Activated naive CD4-positive, alpha-beta T cell treated with anti-CD3 and anti-CD28 coated beads, Interleukin-2, amount 50 U/mL, for 72 hours (primary cell): ENCODE results near the gene PTCH1. TPM values are rescaled to one million over a fixed set of nuclear protein-coding genes. Genes with fewer than 3 reads are reported as not detected.

ENCODE experiments used
- ATAC-seq, 2 donors: fragments of 150-1000 bp; cut with Tn5 transposase; 2 replicates each; pipeline ENCODE4 v1.10.0; 2021; ENCODE audit warnings: mild to moderate bottlenecking in 2 of 2, moderate library complexity in 2 of 2
- DNase-seq, 2 donors: peaks; one replicate each; pipeline ENCODE4 v3.0.0; 2021 to 2022; ENCODE audit warnings: low spot score in 2 of 2
- H3K27ac Mint-ChIP-seq, 2 donors: one replicate each; pipeline ENCODE4 v1.8.0; 2022; ENCODE audit warnings: mild to moderate bottlenecking in 2 of 2, mixed read lengths in 2 of 2
- H3K36me3 Mint-ChIP-seq, 2 donors: one replicate each; pipeline ENCODE4 v1.8.0; 2022; ENCODE audit warnings: mixed read lengths in 2 of 2
- H3K9me3 Mint-ChIP-seq, 2 donors: one replicate each; pipeline ENCODE4 v1.8.0; 2022; ENCODE audit warnings: mixed read lengths in 2 of 2
- total RNA-seq, 2 donors: library from RNA; stranded (reverse); gene quantifications; one replicate each; pipeline ENCODE4 v1.2.3, GENCODE V29; 2022

Gene PTCH1
- total RNA-seq, 2 donors from 2014 or later = 2.7 to 7.9 TPM

GRCh38 chr9:95516221-95516733 is 494 bp downstream of the PTCH1 start:
- no peak for DNase-seq
- Mint-ChIP-seq H3K36me3 (peaks cover 10 to 23% of the 10 kb centered on the region in 2 donors), H3K27ac (peak overlapping the region; percentile 43 to 78), H3K9me3 (peaks cover 4 to 8% of the 10 kb centered on the region in 2 donors)
- ATAC-seq = peak; percentile 33 to 52

- no peak overlapping the region for H3K27ac Mint-ChIP-seq
- H3K36me3 Mint-ChIP-seq = peaks cover 10 to 23% of the 10 kb centered on the region in 2 donors
Measured at GRCh38 chr9:95515272-95516113, 1.3 kb downstream of the PTCH1 start.

GRCh38 chr9:95514342-95514741 is 2.4 kb downstream of the PTCH1 start:
- no peak overlapping the region for H3K27ac Mint-ChIP-seq
- no peak for ATAC-seq
- H3K9me3 Mint-ChIP-seq = peaks cover 0 to under 1% of the 10 kb centered on the region in 2 donors
- H3K36me3 Mint-ChIP-seq = peaks cover 10 to 17% of the 10 kb centered on the region in 2 donors
- no peak for DNase-seq

More at GRCh38 chr9:95515272-95516113, 1.3 kb downstream of the PTCH1 start:
- DNase-seq (peak in 1 of 2 donors; percentile 48), ATAC-seq (peak; percentile 53 to 55)
- peaks cover 4 to 8% of the 10 kb centered on the region in 2 donors for H3K9me3 Mint-ChIP-seq

- DNase-seq = no peak
- ATAC-seq = no peak
Measured at GRCh38 chr9:95513711-95514110, 3.1 kb downstream of the PTCH1 start.

DNA sequence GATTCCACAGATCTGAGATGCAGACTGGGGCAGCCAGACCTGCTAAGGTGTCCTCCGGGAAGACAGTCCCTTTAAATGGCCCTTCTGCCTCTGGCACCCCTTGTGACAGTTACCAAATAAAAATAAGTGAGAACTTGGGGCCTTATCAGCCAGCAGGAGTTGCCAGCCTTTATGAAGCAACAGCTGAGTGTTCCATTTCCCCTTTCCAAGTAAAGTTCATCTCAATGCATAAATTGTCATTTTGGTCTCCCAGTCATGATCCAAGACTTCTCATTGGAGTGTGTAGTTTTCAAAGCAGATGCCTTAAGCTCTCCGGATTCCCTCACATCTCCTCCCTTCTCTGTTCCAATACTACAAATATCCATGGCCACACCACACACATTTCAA is 4.1 kb downstream of the PTCH1 start:
- no peaks in the 10 kb centered on the region for H3K9me3 Mint-ChIP-seq
- DNase-seq (no peak), ATAC-seq (no peak)
- H3K36me3 Mint-ChIP-seq = peaks cover 10 to 17% of the 10 kb centered on the region in 2 donors
- no peak overlapping the region for H3K27ac Mint-ChIP-seq

More at GRCh38 chr9:95513711-95514110, 3.1 kb downstream of the PTCH1 start:
- Mint-ChIP-seq H3K9me3 (no peaks in the 10 kb centered on the region), H3K36me3 (peaks cover 10 to 17% of the 10 kb centered on the region in 2 donors), H3K27ac (no peak overlapping the region)

DNA sequence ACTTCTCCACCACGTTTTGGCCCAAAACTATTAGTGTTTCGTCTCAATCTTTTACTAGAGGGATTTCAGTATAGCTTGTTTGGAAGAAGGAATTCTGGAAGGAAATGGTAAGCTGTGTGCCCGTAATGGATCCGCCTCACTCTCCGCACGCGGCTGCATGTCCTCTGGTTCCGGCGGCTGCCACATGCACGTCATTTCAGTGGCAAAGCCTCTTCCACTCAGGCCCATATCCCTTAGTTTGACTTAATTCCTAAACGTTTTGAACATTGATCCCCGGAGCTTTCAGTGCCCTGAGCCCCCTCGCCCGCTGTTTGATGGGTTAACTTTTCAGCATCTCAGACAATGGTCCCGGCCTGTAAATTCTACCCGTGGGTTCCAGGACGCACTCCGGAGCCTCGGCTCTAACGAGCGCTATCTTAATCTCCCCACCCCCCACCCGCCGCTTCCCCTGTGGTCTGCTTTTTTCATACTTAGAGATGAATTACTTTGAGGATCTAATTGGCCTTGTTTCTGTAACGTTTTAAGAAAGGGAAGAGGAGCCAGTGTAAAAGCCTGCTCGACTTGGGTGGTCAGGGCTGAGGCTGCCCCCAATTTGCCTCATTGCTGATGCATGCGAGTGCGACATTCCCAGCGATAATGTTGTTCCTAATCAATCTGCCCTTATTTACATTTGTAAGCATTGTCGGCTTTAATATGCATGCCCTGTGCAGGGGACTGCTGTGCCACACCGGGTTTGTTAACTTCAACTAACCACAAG is 4.6 kb downstream of the PTCH1 start:
- H3K27ac Mint-ChIP-seq = peak overlapping the region in 1 of 2 donors; percentile 56
- DNase-seq (no peak), ATAC-seq (no peak)

DNA sequence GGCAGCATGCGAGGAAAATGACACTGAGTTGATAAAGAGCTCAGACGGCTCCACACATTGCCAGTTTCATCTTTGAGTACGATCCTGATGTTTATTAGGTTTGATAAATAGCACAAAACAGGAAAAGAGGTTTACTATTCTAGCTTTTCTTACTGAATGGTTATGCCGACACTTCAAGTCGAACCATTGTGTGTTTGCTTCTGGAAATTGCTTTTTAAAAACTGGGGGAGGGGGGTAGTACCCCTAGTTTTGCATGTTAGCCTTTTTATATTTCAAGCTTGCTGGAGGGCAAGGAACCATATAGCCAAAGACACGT is 5.2 kb downstream of the PTCH1 start:
- ATAC-seq (no peak), DNase-seq (no peak)
- H3K36me3 Mint-ChIP-seq = peaks cover 10 to 15% of the 10 kb centered on the region in 2 donors
- H3K27ac Mint-ChIP-seq = peak overlapping the region; percentile 56 to 79
- no peaks in the 10 kb centered on the region for H3K9me3 Mint-ChIP-seq

More for the DNA sequence above, 4.6 kb downstream of the PTCH1 start:
- Mint-ChIP-seq H3K36me3 (peaks cover 10 to 17% of the 10 kb centered on the region in 2 donors), H3K9me3 (no peaks in the 10 kb centered on the region)

DNA sequence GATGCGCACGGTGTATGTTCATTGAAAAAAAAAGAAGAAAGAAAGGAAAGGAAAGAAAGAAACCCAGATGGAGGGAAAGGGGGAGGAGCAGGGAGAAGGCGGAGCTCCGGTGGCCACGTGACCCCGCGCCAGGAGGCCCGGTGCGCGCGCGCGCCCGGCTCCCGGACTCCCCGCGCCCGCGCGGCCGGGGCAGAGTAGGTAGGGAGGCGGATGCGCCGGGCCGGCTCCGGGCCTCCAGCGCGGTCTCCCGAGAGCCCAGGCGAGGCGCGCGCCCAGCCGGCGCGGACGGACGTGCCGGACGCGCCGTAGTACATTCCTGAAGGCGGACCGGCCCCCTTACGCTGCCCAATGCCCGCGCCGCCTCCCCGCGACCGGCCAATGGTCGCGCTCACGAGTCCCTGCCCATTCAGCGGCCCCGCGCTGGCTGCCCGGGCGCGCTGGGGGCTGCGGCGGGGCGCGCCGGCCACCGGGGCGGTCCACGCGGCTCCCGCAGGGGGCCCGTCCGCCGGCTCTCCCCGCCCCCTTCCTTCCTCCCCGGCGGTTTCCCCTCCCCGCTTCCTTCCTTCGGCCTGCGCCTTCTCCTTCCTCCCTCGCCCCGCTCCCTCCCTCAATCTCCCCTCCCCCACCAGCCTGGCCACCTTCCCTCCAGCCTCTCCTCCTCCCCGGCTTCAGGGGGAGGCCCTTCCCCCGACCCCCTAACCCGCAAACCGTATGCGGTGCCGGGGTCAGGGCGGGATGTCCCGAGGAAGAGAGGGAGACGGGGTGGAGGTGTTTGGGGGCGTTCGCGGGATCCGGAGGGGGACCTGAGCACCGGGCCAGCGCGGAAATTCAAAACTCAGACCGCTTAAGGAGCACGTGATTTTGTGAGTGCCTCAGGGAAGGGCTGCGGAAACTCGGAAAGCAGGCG is 5.8 kb downstream of the PTCH1 start:
- DNase-seq = peak; percentile 84 to 87
- Mint-ChIP-seq H3K9me3 (no peaks in the 10 kb centered on the region), H3K36me3 (peaks cover 10 to 11% of the 10 kb centered on the region in 2 donors), H3K27ac (peak overlapping the region; percentile 79 to 87)
- ATAC-seq = peak; percentile 72 to 76

- DNase-seq (no peak), ATAC-seq (no peak)
- H3K9me3 Mint-ChIP-seq = no peaks in the 10 kb centered on the region
Measured at GRCh38 chr9:95509851-95510708, 6.7 kb downstream of the PTCH1 start.

GRCh38 chr9:95508968-95509850 is 7.6 kb downstream of the PTCH1 start:
- peaks cover 10 to 11% of the 10 kb centered on the region in 2 donors for H3K36me3 Mint-ChIP-seq
- peak in 1 of 2 donors; percentile 57 for DNase-seq
- ATAC-seq = peak; percentile 3 to 42
- no peaks in the 10 kb centered on the region for H3K9me3 Mint-ChIP-seq
- peak overlapping the region in 1 of 2 donors; percentile 68 for H3K27ac Mint-ChIP-seq

More at GRCh38 chr9:95509851-95510708, 6.7 kb downstream of the PTCH1 start:
- peak overlapping the region; percentile 57 to 87 for H3K27ac Mint-ChIP-seq
- peaks cover 10 to 11% of the 10 kb centered on the region in 2 donors for H3K36me3 Mint-ChIP-seq

GRCh38 chr9:95508242-95508967 is 8.4 kb downstream of the PTCH1 start:
- ATAC-seq = peak in 1 of 2 donors; percentile 2
- peaks cover 10% of the 10 kb centered on the region in 2 donors for H3K36me3 Mint-ChIP-seq

GRCh38 chr9:95507464-95508241 is 9.1 kb downstream of the PTCH1 start:
- ATAC-seq = peak in 1 of 2 donors; percentile 12
- no peak overlapping the region for H3K27ac Mint-ChIP-seq
- DNase-seq = peak in 1 of 2 donors; percentile 35
- peaks cover 2 to 10% of the 10 kb centered on the region in 2 donors for H3K36me3 Mint-ChIP-seq
- H3K9me3 Mint-ChIP-seq = no peaks in the 10 kb centered on the region

More at GRCh38 chr9:95508242-95508967, 8.4 kb downstream of the PTCH1 start:
- Mint-ChIP-seq H3K9me3 (no peaks in the 10 kb centered on the region), H3K27ac (no peak overlapping the region)
- peak in 1 of 2 donors; percentile 35 for DNase-seq
